GM23338 (cell line): ENCODE data around the gene DDX49. TPM values are rescaled to one million over a fixed set of nuclear protein-coding genes. Genes with fewer than 3 reads are reported as not detected.

ENCODE experiments used
- ATAC-seq: fragments of 200-7000 bp; cut with Tn5 transposase; 3 replicates; pipeline ENCODE4 v1.9.1; 2020
- DNase-seq: peaks from one replicate; pipeline ENCODE4 v3.0.0-alpha.2; 2015; ENCODE audit warnings: low spot score
- H2AFZ ChIP-seq: fragments of 200-600 bp; sonication (generic); 2 replicates; pipeline ENCODE4 v1.8.0; 2016; ENCODE audit warnings: antibody characterized with exemption, mild to moderate bottlenecking, moderate library complexity
- H3F3A ChIP-seq: fragments of 200-600 bp; sonication (generic); replicated peaks from 2 replicates; pipeline ENCODE4 v1.8.0; 2017; ENCODE audit warnings: antibody characterized with exemption, mixed run types, low read depth
- H3K27ac ChIP-seq: fragments of 200-600 bp; sonication (generic); 2 replicates; pipeline ENCODE4 v1.6.1; 2016; ENCODE audit warnings: low read depth
- H3K27me3 ChIP-seq: fragments of 200-600 bp; sonication (generic); 2 replicates; pipeline ENCODE4 v1.8.0; 2016; ENCODE audit warnings: mild to moderate bottlenecking, mixed run types, moderate library complexity; ENCODE audit not compliant: insufficient read depth
- H3K36me3 ChIP-seq: fragments of 200-600 bp; sonication (generic); 2 replicates; pipeline ENCODE4 v1.8.0; 2016; ENCODE audit warnings: mild to moderate bottlenecking; ENCODE audit not compliant: insufficient read depth
- H3K4me1 ChIP-seq: fragments of 200-600 bp; sonication (generic); 2 replicates; pipeline ENCODE4 v1.8.0; 2016; ENCODE audit warnings: mild to moderate bottlenecking, moderate library complexity; ENCODE audit not compliant: insufficient read depth
- H3K4me2 ChIP-seq: fragments of 200-600 bp; sonication (generic); 2 replicates; pipeline ENCODE4 v1.7.1; 2017; ENCODE audit warnings: mixed run types
- H3K4me3 ChIP-seq: fragments of 200-600 bp; sonication (generic); 2 replicates; pipeline ENCODE4 v1.6.1; 2016; ENCODE audit warnings: mixed run types
- H3K79me2 ChIP-seq: fragments of 200-600 bp; sonication (generic); replicated peaks from 2 replicates; pipeline ENCODE4 v1.8.0; 2017; ENCODE audit warnings: mild to moderate bottlenecking; ENCODE audit not compliant: insufficient read depth
- H3K9me2 ChIP-seq: fragments of 200-600 bp; sonication (generic); 2 replicates; pipeline ENCODE4 v1.8.0; 2017; ENCODE audit not compliant: insufficient read depth
- H4K20me1 ChIP-seq: fragments of 200-600 bp; sonication (generic); replicated peaks from 2 replicates; pipeline ENCODE4 v1.8.0; 2017; ENCODE audit warnings: mild to moderate bottlenecking; ENCODE audit not compliant: insufficient read depth
- H3K27ac Mint-ChIP-seq: 2 replicates; pipeline ENCODE4 v1.8.0; 2020; ENCODE audit warnings: inconsistent platforms, mild to moderate bottlenecking, moderate library complexity, mixed read lengths
- H3K27me3 Mint-ChIP-seq: 3 replicates; pipeline ENCODE4 v1.8.0; 2022; ENCODE audit warnings: low read depth, mild to moderate bottlenecking, moderate library complexity, mixed read lengths, inconsistent platforms; ENCODE audit not compliant: insufficient read depth, poor library complexity
- H3K36me3 Mint-ChIP-seq: 3 replicates; pipeline ENCODE4 v1.8.0; 2021; ENCODE audit warnings: low read depth, mild to moderate bottlenecking, inconsistent platforms, moderate library complexity, mixed read lengths
- H3K4me1 Mint-ChIP-seq: 3 replicates; pipeline ENCODE4 v1.8.0; 2020; ENCODE audit warnings: mild to moderate bottlenecking, inconsistent platforms, mixed read lengths
- H3K4me3 Mint-ChIP-seq: 3 replicates; pipeline ENCODE4 v1.8.0; 2021; ENCODE audit warnings: moderate library complexity, mild to moderate bottlenecking, inconsistent platforms, mixed read lengths
- H3K9me3 Mint-ChIP-seq: 3 replicates; pipeline ENCODE4 v1.8.0; 2020; ENCODE audit warnings: moderate library complexity, mild to moderate bottlenecking, inconsistent platforms, mixed read lengths
- CREB1 ChIP-seq: fragments of 250-450 bp; sonication (Bioruptor Pico); IDR thresholded peaks from 2 replicates; pipeline ENCODE4 v1.5.0; 2020; ENCODE audit warnings: low read depth, mild to moderate bottlenecking, moderate library complexity
- EZH2 ChIP-seq: fragments of 200-600 bp; sonication (generic); IDR thresholded peaks from one replicate; pipeline ENCODE4 v1.8.0; 2017; ENCODE audit warnings: antibody characterized with exemption, mild to moderate bottlenecking, low read depth; ENCODE audit not compliant: unreplicated experiment
- EZH2phosphoT487 ChIP-seq: fragments of 200-600 bp; sonication (generic); IDR thresholded peaks from one replicate; pipeline ENCODE4 v1.8.1; 2018; ENCODE audit warnings: antibody characterized with exemption; ENCODE audit not compliant: unreplicated experiment
- JUNB ChIP-seq: IDR thresholded peaks from one replicate; pipeline ENCODE4 v1.6.1; 2016; ENCODE audit warnings: antibody characterized with exemption; ENCODE audit not compliant: unreplicated experiment
- STAT1 ChIP-seq: IDR thresholded peaks from one replicate; pipeline ENCODE4 v1.6.1; 2016; ENCODE audit warnings: antibody characterized with exemption; ENCODE audit not compliant: unreplicated experiment
- ZNF114 ChIP-seq: fragments of 250-450 bp; sonication (Bioruptor Pico); IDR thresholded peaks from 2 replicates; pipeline ENCODE4 v1.5.0; 2020; ENCODE audit warnings: mild to moderate bottlenecking, moderate library complexity
- ZNF331 ChIP-seq: fragments of 250-450 bp; sonication (Bioruptor Pico); IDR thresholded peaks from 2 replicates; pipeline ENCODE4 v1.5.0; 2020; ENCODE audit warnings: low read depth, mild to moderate bottlenecking, moderate library complexity
- polyA plus RNA-seq: library from polyadenylated mRNA; unstranded; fragments of >200 nt; fragmentation: Nextera tagmentation; extraction: Ambion mirVana; gene quantifications from 2 replicates; pipeline ENCODE4 v1.2.1, GENCODE V29; 2016
- total RNA-seq: library from RNA; depleted of rRNA; stranded (reverse); fragments of >200 nt; shearing (Covaris generic); gene quantifications from 2 replicates; pipeline ENCODE4 v1.2.3, GENCODE V29; 2014
- TF ChIP-seq, protein P1 (sequence below): fragments of 250-450 bp; sonication (Bioruptor Pico); IDR thresholded peaks from 2 replicates; pipeline ENCODE4 v1.5.0; 2020; ENCODE audit warnings: mild to moderate bottlenecking, moderate library complexity

The DDX49 gene
- total and polyA plus RNA-seq, 2 experiments from 2014 or later: 40.2 to 75.3 TPM

DNA sequence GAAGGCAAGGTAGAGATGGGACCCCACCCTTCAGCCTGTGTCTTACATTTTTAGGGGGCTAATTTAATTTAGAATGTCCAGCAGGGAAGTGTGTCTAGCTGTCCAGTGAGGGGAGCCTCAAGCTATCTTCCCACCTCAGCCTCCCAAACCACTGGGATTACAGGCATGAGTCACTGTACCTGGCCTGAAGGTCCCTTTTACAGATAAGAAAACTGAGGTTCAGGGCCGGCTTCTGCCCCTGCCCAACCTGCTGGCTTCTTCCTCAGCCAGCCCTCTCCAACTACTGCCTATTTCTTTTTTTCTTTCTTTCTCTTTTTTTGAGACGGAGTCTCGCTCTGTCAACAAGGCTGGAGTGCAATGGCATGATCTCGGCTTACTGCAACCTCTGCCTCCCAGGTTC is 40.9 kb downstream of the DDX49 start:
- Histone ChIP-seq H3K4me1 (peaks cover 3% of the 10 kb centered on the region), H3K27ac (no peak overlapping the region), H4K20me1 (no peaks in the 10 kb centered on the region), H3K4me2 (no peak overlapping the region), H2AFZ (no peak overlapping the region), H3K4me3 (no peak overlapping the region), H3K27me3 (no peaks in the 10 kb centered on the region), H3K9me2 (no peaks in the 10 kb centered on the region), H3F3A (peaks cover 7% of the 10 kb centered on the region; the same call in 1 of the 2 replicates), H3K36me3 (no peaks in the 10 kb centered on the region), H3K79me2 (no peaks in the 10 kb centered on the region)
- no peak overlapping the region for H3K4me3 Mint-ChIP-seq
- H3K9me3 Mint-ChIP-seq: no peaks in the 10 kb centered on the region
- DNase-seq (no peak), ATAC-seq (no peak)
- no peaks in the 10 kb centered on the region for H3K36me3 Mint-ChIP-seq
- H3K27ac Mint-ChIP-seq: no peak overlapping the region
- TF ChIP-seq EZH2 (no peak), ZNF114 (CRISPR knock-in tag) (no peak), JUNB (no peak), EZH2phosphoT487 (no peak), CREB1 (CRISPR knock-in tag) (no peak), ZNF331 (no peak), STAT1 (no peak)
- TF ChIP-seq, protein P1, sequence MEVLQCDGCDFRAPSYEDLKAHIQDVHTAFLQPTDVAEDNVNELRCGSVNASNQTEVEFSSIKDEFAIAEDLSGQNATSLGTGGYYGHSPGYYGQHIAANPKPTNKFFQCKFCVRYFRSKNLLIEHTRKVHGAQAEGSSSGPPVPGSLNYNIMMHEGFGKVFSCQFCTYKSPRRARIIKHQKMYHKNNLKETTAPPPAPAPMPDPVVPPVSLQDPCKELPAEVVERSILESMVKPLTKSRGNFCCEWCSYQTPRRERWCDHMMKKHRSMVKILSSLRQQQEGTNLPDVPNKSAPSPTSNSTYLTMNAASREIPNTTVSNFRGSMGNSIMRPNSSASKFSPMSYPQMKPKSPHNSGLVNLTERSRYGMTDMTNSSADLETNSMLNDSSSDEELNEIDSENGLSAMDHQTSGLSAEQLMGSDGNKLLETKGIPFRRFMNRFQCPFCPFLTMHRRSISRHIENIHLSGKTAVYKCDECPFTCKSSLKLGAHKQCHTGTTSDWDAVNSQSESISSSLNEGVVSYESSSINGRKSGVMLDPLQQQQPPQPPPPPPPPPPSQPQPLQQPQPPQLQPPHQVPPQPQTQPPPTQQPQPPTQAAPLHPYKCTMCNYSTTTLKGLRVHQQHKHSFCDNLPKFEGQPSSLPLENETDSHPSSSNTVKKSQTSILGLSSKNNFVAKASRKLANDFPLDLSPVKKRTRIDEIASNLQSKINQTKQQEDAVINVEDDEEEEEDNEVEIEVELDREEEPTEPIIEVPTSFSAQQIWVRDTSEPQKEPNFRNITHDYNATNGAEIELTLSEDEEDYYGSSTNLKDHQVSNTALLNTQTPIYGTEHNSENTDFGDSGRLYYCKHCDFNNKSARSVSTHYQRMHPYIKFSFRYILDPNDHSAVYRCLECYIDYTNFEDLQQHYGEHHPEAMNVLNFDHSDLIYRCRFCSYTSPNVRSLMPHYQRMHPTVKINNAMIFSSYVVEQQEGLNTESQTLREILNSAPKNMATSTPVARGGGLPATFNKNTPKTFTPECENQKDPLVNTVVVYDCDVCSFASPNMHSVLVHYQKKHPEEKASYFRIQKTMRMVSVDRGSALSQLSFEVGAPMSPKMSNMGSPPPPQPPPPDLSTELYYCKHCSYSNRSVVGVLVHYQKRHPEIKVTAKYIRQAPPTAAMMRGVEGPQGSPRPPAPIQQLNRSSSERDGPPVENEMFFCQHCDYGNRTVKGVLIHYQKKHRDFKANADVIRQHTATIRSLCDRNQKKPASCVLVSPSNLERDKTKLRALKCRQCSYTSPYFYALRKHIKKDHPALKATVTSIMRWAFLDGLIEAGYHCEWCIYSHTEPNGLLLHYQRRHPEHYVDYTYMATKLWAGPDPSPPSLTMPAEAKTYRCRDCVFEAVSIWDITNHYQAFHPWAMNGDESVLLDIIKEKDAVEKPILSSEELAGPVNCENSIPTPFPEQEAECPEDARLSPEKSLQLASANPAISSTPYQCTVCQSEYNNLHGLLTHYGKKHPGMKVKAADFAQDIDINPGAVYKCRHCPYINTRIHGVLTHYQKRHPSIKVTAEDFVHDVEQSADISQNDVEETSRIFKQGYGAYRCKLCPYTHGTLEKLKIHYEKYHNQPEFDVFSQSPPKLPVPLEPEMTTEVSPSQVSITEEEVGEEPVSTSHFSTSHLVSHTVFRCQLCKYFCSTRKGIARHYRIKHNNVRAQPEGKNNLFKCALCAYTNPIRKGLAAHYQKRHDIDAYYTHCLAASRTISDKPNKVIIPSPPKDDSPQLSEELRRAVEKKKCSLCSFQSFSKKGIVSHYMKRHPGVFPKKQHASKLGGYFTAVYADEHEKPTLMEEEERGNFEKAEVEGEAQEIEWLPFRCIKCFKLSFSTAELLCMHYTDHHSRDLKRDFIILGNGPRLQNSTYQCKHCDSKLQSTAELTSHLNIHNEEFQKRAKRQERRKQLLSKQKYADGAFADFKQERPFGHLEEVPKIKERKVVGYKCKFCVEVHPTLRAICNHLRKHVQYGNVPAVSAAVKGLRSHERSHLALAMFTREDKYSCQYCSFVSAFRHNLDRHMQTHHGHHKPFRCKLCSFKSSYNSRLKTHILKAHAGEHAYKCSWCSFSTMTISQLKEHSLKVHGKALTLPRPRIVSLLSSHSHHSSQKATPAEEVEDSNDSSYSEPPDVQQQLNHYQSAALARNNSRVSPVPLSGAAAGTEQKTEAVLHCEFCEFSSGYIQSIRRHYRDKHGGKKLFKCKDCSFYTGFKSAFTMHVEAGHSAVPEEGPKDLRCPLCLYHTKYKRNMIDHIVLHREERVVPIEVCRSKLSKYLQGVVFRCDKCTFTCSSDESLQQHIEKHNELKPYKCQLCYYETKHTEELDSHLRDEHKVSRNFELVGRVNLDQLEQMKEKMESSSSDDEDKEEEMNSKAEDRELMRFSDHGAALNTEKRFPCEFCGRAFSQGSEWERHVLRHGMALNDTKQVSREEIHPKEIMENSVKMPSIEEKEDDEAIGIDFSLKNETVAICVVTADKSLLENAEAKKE: no peak
- H3K4me1 Mint-ChIP-seq: peaks cover 4% of the 10 kb centered on the region; the same call in 1 of the 3 replicates
- peaks cover 8% of the 10 kb centered on the region for H3K27me3 Mint-ChIP-seq
